BJ (cell line): ENCODE results near the gene SAFB. TPM values are rescaled to one million over a fixed set of nuclear protein-coding genes. Genes with fewer than 3 reads are reported as not detected.
"Not testable (repeated sequence)": the region's sequence is repeated elsewhere in the genome, so short reads cannot be mapped to it uniquely, and the experiment has no call there.

ENCODE experiments used
- CTCF ChIA-PET: fragments of 350-600 bp; formaldehyde crosslinking; extraction: SDS; loops from one replicate; lab custom pipeline; 2021; ENCODE audit warnings: antibody characterized with exemption, inconsistent platforms; lab: Yijun Ruan, JAX
- POLR2A ChIA-PET: fragments of 300-600 bp; sonication (Branson Sonifier 250); formaldehyde crosslinking; extraction: SDS; loops from one replicate; lab custom pipeline; 2021; ENCODE audit warnings: antibody characterized with exemption; lab: Charles Lee
- DNase-seq: peaks from one replicate; pipeline ENCODE4 v3.0.0-alpha.2; 2011; ENCODE audit warnings: low read depth
- H3K27me3 ChIP-seq: 2 replicates; pipeline ENCODE4 v1.6.0; 2011; ENCODE audit warnings: low read length; ENCODE audit not compliant: control insufficient read depth, insufficient read depth
- H3K36me3 ChIP-seq: 2 replicates; pipeline ENCODE4 v1.5.1; 2011; ENCODE audit warnings: low read length; ENCODE audit not compliant: control insufficient read depth, insufficient read depth
- H3K4me3 ChIP-seq: 2 replicates; pipeline ENCODE4 v1.5.1; 2011; ENCODE audit warnings: low read depth, mild to moderate bottlenecking, control low read depth, low read length
- polyA plus RNA-seq: library from polyadenylated mRNA; depleted of rRNA; stranded (reverse); fragments of >200 nt; gene quantifications from 2 replicates; pipeline ENCODE4 v1.2.3, GENCODE V29; 2011
- TF ChIP-seq, protein P1 (sequence below): IDR thresholded peaks from 2 replicates; pipeline ENCODE4 v1.5.1; 2011; ENCODE audit warnings: low read depth, mild to moderate bottlenecking, control low read depth, inconsistent platforms, low read length, moderate library complexity; ENCODE audit not compliant: insufficient read depth

Gene SAFB
- polyA plus RNA-seq, 1 experiment = 20.8 TPM

DNA sequence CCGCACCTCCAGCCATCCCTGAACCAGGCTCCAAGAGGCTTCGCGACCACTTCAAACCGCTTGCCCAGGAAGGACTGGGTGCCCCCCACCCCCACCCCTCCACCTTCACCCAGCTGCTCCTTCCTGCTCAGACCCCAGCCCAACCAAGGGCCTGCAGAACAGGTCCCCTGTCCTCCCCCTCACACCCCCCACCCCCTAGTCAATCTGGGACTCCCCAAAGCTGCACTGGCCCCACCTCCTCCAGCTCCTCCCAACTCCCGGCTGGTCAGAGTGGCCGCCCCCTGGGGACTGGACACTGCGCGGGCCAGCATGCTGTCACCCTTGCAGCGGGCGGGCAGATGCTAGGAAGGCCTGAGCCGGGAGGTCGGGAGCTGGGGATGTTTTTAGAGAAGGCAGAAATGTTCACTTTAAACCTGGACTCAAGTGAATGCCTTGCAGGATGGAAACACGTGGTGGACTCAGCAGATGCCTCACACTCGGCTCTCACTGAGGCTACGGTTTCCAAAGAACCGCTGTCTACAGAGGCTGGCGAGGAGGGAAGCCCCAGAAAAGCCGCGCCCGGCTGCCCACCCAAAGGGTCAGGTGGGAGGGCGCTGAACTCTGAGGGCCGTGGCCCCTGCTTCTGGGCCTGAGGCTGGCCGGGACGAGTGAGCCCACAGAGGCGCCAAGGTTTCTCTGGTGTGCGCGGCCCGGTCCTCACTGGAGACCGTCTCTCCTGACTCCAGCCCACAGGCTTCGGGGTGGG is 75.2 kb downstream of the SAFB start:
- DNase-seq = no peak
- peaks cover 56% of the 10 kb centered on the region for H3K36me3 ChIP-seq
- no peak overlapping the region for H3K4me3 ChIP-seq
- ChIA-PET POLR2A (no interaction called here), CTCF (interaction anchor here (2.5 kb wide), 1 partner anchor 8 kb away, joined by 7 read pairs; the partner anchor contains the start of gene RPL36)
- no peaks in the 10 kb centered on the region for H3K27me3 ChIP-seq
- TF ChIP-seq, protein P1, sequence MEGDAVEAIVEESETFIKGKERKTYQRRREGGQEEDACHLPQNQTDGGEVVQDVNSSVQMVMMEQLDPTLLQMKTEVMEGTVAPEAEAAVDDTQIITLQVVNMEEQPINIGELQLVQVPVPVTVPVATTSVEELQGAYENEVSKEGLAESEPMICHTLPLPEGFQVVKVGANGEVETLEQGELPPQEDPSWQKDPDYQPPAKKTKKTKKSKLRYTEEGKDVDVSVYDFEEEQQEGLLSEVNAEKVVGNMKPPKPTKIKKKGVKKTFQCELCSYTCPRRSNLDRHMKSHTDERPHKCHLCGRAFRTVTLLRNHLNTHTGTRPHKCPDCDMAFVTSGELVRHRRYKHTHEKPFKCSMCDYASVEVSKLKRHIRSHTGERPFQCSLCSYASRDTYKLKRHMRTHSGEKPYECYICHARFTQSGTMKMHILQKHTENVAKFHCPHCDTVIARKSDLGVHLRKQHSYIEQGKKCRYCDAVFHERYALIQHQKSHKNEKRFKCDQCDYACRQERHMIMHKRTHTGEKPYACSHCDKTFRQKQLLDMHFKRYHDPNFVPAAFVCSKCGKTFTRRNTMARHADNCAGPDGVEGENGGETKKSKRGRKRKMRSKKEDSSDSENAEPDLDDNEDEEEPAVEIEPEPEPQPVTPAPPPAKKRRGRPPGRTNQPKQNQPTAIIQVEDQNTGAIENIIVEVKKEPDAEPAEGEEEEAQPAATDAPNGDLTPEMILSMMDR = no peak

DNA sequence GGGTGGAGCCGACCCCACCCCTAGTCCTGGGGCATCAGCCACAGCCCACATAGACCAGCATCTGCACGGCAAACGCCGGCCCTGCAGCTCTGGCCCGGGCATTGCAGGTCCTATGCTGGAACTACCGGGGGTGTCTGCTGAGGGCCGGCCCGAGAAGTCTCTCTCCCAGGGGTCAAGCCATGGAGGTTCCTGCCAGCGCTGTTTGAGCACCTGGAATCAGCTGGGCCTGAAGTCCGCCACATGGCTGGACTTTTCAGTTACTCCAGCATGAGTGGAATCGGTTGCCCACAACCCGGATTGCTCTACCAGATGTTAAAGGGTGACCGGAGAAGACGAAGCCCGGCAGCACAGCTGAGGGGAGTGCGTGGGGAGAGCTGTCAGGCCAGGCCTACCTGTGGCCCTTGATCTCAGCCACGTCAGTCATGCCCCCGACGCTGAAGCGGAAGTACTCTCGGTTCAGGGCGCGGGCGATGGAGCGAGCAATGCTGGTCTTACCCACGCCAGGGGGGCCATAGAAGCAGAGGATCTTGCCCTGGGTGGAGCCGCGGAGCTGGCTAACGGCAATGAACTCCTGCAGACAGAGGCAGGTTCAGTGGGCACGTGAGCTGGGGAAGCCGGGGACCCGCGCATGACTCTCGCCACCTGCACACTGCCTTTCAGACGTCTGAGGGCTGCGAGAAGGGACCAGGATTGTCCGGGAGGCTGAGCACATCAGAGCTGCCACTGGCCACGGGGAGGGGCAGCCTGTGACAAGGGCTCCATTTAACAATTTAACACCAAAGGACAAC is 75.9 kb downstream of the SAFB start:
- H3K4me3 ChIP-seq = no peak overlapping the region
- peaks cover 56% of the 10 kb centered on the region for H3K36me3 ChIP-seq
- no peaks in the 10 kb centered on the region for H3K27me3 ChIP-seq
- POLR2A ChIA-PET = no interaction called here
- no peak for DNase-seq
- TF ChIP-seq, protein P1 = no peak
- CTCF ChIA-PET = interaction anchor here (2.5 kb wide), 1 partner anchor 9 kb away, joined by 7 read pairs; the partner anchor contains the start of gene RPL36

DNA sequence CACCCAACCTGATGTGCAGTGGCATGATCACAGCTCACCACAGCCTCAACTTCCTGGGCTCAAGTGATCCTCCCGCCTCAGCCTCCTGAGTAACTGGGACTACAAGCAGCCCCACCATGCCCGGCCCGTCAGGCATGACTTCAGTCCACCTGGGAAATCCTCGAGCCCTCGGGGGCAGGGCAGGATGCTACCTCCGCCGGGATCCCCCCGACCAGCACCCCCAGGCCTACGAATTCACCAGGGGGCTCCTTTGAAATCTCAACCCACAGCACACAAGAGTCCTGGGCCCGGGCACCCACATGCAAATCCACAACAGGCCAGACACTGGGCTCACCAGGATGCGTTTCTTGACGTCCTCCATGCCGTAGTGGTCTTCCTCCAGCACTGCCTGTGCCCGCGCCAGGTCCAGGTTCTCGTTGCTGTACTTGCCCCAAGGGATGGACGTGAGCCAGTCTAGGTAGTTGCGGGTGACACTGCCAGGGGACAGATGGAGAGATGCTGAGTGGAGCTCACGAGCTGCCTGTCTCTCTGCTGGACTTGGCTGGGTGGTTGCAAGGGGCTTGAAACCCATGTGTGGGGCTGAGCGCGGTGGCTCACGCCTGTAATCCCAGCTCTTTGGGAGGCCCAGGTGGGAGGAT is 77.7 kb downstream of the SAFB start:
- Histone ChIP-seq H3K27me3 (no peaks in the 10 kb centered on the region), H3K4me3 (no peak overlapping the region), H3K36me3 (peaks cover 55% of the 10 kb centered on the region)
- ChIA-PET POLR2A (no interaction called here), CTCF (interaction anchor here (0.6 to 2.5 kb wide), 2 partner anchors 11 to 13 kb away, joined by 3 to 7 read pairs; partner anchors contain the start of gene RPL36)
- DNase-seq = no peak
- TF ChIP-seq, protein P1 = no peak

DNA sequence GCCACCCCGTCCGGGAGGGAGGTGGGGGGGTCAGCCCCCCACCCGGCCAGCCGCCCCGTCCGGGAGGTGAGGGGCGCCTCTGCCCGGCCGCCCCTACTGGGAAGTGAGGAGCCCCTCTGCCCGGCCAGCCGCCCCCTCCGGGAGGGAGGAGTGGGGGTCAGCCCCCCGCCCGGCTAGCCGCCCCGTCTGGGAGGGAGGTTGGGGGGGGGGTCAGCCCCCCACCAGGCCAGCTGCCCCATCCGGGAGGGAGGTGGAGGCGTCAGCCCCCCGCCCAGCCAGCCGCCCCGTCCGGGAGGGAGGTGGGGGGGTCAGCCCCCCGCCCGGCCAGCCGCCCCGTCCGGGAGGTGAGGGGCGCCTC is 79.1 kb downstream of the SAFB start:
- POLR2A ChIA-PET, H3K4me3 ChIP-seq, CTCF ChIA-PET, H3K27me3 ChIP-seq, DNase-seq: not testable (repeated sequence)
- peaks cover 51% of the 10 kb centered on the region for H3K36me3 ChIP-seq

DNA sequence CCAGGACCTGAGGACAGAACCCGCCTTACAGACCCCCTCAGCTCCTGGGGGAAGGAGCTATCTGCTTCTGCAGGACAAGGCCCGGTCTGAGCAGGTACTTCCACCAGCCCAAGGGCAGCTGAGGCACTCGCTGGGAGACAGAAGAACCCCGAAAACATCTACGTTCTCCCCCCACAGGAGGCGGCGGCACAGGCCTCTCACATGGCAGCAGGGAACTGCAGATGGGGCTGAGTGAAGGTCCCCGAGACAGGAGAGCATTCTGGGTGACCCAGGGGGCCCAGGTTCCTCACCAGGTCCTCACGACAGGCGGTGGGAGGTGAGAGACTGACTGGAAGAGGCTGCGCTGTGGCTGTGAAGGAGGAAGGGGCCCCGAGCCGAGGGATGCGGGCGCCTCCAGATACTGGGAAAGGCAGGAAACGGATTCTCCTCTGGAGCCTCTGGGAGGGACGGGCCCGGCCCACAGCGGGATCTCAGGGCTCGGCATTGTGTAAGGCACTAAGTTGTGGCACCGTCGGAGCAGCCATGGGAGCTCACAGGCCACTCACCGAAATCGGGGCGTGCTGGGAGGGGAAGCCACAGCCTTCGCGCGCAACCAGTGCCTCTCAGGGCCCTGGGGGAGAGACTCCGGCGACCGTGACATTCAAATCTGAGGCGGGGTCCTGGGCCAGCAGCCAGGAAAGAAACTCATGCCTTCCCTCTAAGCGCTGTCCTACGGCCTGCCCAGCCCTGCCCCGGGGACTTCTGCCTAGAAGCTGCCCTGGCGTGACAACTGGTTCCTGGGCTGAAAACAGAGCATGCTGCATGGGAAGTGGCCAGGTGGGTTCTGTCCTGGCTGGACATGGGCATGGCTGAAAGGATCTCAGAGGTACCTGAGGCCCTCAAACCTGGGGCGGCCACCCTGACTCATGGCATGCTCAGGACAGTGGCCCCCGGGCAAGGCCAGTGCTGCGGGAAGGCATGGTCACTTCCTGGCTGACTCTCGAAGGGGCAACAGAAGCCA is 81.2 kb downstream of the SAFB start:
- no peaks in the 10 kb centered on the region for H3K27me3 ChIP-seq
- CTCF ChIA-PET = interaction anchor here (0.7 kb wide), 1 partner anchor 96 kb away, joined by 3 read pairs; no protein-coding TSS in a partner anchor
- POLR2A ChIA-PET = no interaction called here
- no peak overlapping the region for H3K4me3 ChIP-seq
- no peak for DNase-seq
- H3K36me3 ChIP-seq = peaks cover 45% of the 10 kb centered on the region
- TF ChIP-seq, protein P1 = no peak
